SK-N-SH treated with all-trans-retinoic acid at 6 μM for 48 hours (cell line): Measurements from ENCODE around the gene GHITM.

ENCODE experiments used
- BACH2 ChIP-seq: fragments of 250-450 bp; sonication (Bioruptor Pico); IDR thresholded peaks from 2 replicates; pipeline ENCODE4 v1.9.0; 2021; ENCODE audit warnings: mild to moderate bottlenecking, borderline replicate concordance
- CREB5 ChIP-seq: fragments of 250-450 bp; sonication (Bioruptor Pico); IDR thresholded peaks from 2 replicates; pipeline ENCODE4 v1.5.1; 2020; ENCODE audit warnings: low read depth, mild to moderate bottlenecking, moderate library complexity
- CSDC2 ChIP-seq: fragments of 250-450 bp; sonication (Bioruptor Pico); IDR thresholded peaks from 2 replicates; pipeline ENCODE4 v1.5.0; 2020; ENCODE audit warnings: mild to moderate bottlenecking, moderate library complexity
- ESRRG ChIP-seq: fragments of 250-450 bp; sonication (Bioruptor Pico); IDR thresholded peaks from 2 replicates; pipeline ENCODE4 v1.6.1; 2021; ENCODE audit warnings: mild to moderate bottlenecking
- GLIS3 ChIP-seq: fragments of 250-450 bp; sonication (Bioruptor Pico); IDR thresholded peaks from 2 replicates; pipeline ENCODE4 v1.5.0; 2020; ENCODE audit warnings: mild to moderate bottlenecking, moderate library complexity
- ISL1 ChIP-seq: fragments of 250-450 bp; sonication (Bioruptor Pico); IDR thresholded peaks from 2 replicates; pipeline ENCODE4 v2.1.2; 2022; ENCODE audit warnings: mild to moderate bottlenecking, moderate library complexity
- PATZ1 ChIP-seq: fragments of 250-450 bp; sonication (Bioruptor Pico); IDR thresholded peaks from 2 replicates; pipeline ENCODE4 v1.8.0; 2020; ENCODE audit warnings: mild to moderate bottlenecking, moderate library complexity, borderline replicate concordance
- PPARA ChIP-seq: fragments of 250-450 bp; sonication (Bioruptor Pico); IDR thresholded peaks from 2 replicates; pipeline ENCODE4 v1.5.0; 2020; ENCODE audit warnings: mild to moderate bottlenecking, borderline replicate concordance
- RARB ChIP-seq: fragments of 250-450 bp; sonication (Bioruptor Pico); IDR thresholded peaks from 2 replicates; pipeline ENCODE4 v1.8.0; 2021; ENCODE audit warnings: mild to moderate bottlenecking, moderate library complexity
- ZC3H10 ChIP-seq: fragments of 250-450 bp; sonication (Bioruptor Pico); IDR thresholded peaks from 2 replicates; pipeline ENCODE4 v1.5.1; 2021; ENCODE audit warnings: mild to moderate bottlenecking, moderate library complexity
- ZNF70 ChIP-seq: fragments of 450-650 bp; formaldehyde crosslinking; IDR thresholded peaks from 2 replicates; pipeline ENCODE4 v1.5.0; 2020; ENCODE audit warnings: mild to moderate bottlenecking, moderate library complexity
- TF ChIP-seq, protein P1 (sequence below): fragments of 250-450 bp; sonication (Bioruptor Pico); IDR thresholded peaks from 2 replicates; pipeline ENCODE4 v1.5.0; 2020; ENCODE audit warnings: mild to moderate bottlenecking, moderate library complexity

DNA sequence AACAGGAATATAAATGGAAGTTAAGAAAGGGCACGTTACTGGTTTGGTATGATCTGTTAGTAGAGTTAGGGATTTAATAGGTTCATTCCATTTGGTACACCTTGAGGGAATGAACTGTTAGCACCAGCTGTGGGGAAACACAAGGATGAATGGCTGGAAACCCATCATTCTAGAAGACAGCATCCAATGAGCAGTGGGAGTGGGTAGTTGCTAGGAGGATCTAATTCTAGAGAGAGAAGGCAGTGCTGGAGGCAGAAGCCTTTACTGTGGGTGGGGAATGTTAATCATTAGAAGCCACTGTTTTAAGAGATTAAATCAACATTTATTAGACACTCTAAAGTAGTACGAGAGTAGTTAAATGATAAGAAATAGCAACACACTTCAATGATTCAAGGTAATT is 18.8 kb downstream of the GHITM start:
- TF ChIP-seq GLIS3 (CRISPR knock-in tag), result no peak
- TF ChIP-seq CREB5 (CRISPR knock-in tag), result no peak
- TF ChIP-seq ISL1 (CRISPR knock-in tag), result no peak
- no peak for TF ChIP-seq CSDC2
- no peak for TF ChIP-seq RARB
- TF ChIP-seq PPARA (CRISPR knock-in tag), result no peak
- no peak for TF ChIP-seq PATZ1 (CRISPR knock-in tag)
- TF ChIP-seq ESRRG (CRISPR knock-in tag), result no peak
- no peak for TF ChIP-seq ZC3H10 (CRISPR knock-in tag)
- TF ChIP-seq ZNF70 (CRISPR knock-in tag), result no peak
- TF ChIP-seq BACH2 (CRISPR knock-in tag), result no peak
- TF ChIP-seq, protein P1, sequence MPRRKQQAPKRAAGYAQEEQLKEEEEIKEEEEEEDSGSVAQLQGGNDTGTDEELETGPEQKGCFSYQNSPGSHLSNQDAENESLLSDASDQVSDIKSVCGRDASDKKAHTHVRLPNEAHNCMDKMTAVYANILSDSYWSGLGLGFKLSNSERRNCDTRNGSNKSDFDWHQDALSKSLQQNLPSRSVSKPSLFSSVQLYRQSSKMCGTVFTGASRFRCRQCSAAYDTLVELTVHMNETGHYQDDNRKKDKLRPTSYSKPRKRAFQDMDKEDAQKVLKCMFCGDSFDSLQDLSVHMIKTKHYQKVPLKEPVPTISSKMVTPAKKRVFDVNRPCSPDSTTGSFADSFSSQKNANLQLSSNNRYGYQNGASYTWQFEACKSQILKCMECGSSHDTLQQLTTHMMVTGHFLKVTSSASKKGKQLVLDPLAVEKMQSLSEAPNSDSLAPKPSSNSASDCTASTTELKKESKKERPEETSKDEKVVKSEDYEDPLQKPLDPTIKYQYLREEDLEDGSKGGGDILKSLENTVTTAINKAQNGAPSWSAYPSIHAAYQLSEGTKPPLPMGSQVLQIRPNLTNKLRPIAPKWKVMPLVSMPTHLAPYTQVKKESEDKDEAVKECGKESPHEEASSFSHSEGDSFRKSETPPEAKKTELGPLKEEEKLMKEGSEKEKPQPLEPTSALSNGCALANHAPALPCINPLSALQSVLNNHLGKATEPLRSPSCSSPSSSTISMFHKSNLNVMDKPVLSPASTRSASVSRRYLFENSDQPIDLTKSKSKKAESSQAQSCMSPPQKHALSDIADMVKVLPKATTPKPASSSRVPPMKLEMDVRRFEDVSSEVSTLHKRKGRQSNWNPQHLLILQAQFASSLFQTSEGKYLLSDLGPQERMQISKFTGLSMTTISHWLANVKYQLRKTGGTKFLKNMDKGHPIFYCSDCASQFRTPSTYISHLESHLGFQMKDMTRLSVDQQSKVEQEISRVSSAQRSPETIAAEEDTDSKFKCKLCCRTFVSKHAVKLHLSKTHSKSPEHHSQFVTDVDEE, result no peak
